Epithelial cell of proximal tubule (primary cell): ENCODE measurements around the gene OR7G3. TPM values are rescaled to one million over a fixed set of nuclear protein-coding genes. Genes with fewer than 3 reads are reported as not detected.

ENCODE experiments used
- DNase-seq: peaks from one replicate; pipeline ENCODE4 v3.0.0-alpha.2; 2011; ENCODE audit warnings: low read depth
- H3K4me3 ChIP-seq: 2 replicates; pipeline ENCODE4 v1.5.1; 2011; ENCODE audit warnings: low read depth, mild to moderate bottlenecking, low read length
- total RNA-seq: library from RNA; depleted of rRNA; stranded (reverse); fragments of >200 nt; gene quantifications from 2 replicates; pipeline ENCODE4 v1.2.3, GENCODE V29; 2015
- TF ChIP-seq, protein P1 (sequence below): conservative IDR thresholded peaks from 2 replicates; pipeline ENCODE4 v1.5.1; 2012; ENCODE audit warnings: low read depth, mild to moderate bottlenecking, low read length

OR7G3 gene
- total RNA-seq, 1 donor from 2014 or later: not detected

DNA sequence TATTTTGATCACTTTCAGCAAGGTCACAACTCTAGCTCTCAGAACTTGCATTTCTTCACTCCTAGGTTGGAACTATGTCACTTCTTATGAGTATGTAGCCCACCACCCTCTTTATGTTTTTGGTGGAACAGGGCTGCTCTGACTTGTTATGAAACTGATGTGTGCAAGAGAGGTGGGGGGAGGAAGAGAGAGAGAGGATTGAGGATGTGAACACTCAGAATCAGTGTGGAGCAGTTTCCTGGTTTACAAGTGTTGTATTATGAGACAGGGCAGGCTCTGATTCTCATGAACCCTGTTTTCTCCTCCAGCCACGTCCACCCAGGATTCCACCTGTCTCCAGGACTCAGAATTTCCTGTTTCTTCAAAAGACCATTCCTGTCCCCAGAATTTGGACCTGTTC lies 29.6 kb upstream of the OR7G3 start:
- TF ChIP-seq, protein P1, sequence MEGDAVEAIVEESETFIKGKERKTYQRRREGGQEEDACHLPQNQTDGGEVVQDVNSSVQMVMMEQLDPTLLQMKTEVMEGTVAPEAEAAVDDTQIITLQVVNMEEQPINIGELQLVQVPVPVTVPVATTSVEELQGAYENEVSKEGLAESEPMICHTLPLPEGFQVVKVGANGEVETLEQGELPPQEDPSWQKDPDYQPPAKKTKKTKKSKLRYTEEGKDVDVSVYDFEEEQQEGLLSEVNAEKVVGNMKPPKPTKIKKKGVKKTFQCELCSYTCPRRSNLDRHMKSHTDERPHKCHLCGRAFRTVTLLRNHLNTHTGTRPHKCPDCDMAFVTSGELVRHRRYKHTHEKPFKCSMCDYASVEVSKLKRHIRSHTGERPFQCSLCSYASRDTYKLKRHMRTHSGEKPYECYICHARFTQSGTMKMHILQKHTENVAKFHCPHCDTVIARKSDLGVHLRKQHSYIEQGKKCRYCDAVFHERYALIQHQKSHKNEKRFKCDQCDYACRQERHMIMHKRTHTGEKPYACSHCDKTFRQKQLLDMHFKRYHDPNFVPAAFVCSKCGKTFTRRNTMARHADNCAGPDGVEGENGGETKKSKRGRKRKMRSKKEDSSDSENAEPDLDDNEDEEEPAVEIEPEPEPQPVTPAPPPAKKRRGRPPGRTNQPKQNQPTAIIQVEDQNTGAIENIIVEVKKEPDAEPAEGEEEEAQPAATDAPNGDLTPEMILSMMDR: no peak
- no peak for DNase-seq

DNA sequence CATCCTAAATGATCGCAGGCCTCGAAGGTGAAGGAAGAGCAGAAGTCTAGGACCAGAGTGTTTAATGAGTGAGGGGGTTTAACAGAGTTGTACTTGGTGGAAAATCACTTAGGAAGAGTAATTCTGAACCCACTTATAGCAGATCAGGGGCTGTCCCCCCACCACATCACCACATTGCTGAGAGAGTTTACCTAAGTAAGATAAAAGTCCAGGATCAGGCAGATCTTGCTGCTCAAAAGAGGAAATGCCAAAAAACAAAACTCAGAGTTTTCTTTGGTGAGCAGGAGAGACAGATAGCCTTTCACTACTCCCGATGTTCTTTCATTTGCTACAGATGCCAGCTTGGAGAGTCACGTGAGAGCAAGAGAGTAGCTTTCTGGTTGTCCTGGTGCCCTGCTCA lies 28.8 kb upstream of the OR7G3 start:
- H3K4me3 ChIP-seq: no peak overlapping the region
- TF ChIP-seq, protein P1: no peak
- DNase-seq: no peak

More for the DNA sequence above, 29.6 kb upstream of the OR7G3 start:
- no peak overlapping the region for H3K4me3 ChIP-seq

DNA sequence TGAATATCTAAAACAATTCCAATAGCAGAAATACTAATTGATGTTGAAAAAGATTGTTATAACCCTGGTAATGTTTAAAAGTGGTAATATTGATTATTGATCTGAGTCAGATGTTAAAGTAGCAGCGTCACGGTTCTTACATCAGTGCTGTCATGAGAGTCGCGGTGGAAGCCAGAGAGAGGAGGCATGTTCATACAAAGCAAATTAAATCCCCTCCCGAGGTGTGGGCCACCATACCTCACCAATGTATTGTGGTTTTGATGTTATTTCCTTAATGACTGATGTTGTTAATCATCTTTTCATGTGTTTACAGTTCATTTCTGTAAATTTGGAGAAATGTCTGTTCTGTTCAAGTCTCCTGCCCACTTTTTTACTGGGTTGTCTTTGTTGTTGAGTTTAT lies 24.6 kb upstream of the OR7G3 start:
- DNase-seq: no peak
- no peak overlapping the region for H3K4me3 ChIP-seq
- TF ChIP-seq, protein P1: no peak

DNA sequence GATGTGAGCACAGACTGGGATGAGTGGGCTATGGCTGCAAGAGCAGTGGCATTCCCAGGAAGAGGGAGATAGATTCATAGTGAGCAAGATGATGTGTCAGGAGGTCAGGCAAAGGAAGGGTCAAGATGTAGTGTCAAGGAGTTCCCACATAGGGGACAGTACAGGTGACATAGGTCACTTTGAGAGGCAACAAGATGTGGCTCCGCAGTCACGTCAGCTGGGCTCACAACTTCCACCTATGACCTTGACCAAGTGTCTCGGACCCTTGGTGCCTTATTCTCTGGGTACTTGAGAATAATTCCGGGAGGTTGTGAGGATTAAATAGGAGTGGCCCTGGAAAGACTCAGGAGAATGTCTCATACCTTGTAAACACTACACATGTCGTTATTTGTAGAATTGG lies 23.9 kb upstream of the OR7G3 start:
- TF ChIP-seq, protein P1: no peak
- DNase-seq: no peak
- H3K4me3 ChIP-seq: no peak overlapping the region

DNA sequence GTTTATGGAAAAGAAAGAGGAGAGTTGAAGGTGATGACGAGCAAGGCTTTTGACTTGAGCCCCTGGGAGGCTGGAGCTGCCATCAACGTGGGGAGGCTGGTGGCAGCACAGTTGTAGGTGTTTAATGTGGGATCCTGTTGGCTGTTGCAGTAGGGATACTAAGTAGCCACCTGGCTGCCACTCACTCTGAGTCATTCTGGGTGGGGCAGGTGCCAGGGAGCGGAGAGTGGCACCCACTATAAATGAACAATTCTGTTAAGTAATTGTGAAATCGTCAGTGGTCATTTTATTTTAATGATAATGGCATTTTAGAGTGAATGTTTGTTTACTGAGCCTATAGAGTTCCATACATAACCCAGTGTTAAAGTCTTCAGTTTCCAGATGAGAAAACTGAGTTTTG lies 23.2 kb upstream of the OR7G3 start:
- no peak for DNase-seq
- H3K4me3 ChIP-seq: no peak overlapping the region
- TF ChIP-seq, protein P1: no peak

DNA sequence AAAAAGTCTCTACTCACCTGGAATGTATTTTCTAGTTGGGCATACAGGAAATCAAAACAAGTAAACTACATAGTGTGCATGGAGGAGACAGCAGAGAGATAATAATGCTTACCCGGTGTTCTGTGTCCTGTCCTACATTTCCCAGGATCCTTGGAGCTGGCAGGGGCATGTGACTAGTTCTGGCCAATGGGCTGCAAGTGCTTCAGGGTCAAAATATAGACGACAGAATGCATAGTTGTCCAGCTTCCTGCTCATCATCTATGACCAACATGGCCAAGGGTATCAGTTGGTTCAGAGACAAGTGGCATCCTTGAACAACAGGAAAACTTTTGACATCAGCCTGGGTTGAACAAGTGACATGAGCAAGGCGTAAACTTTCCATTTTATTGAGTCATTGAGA lies 21.9 kb upstream of the OR7G3 start:
- H3K4me3 ChIP-seq: no peak overlapping the region
- TF ChIP-seq, protein P1: no peak
- no peak for DNase-seq

DNA sequence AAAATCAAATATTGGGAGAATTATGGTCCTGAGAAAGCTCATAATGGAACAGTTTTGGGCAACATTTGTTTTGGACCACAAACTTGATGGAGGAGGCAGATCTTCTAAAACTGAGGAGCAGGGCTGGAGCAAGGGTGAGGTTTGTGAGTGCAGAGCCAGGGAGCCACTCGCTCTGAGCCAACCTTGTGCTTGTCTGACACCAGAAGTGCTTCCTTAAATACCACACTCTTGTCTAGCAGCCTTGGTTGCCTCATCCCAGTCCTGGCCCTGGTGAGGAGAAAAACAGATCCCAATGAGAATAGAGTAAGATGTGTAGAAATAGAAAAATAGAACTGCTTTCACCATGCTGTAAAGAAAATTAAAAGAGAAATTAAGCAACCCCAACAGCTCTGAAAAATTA lies 20.1 kb upstream of the OR7G3 start:
- H3K4me3 ChIP-seq: no peak overlapping the region
- TF ChIP-seq, protein P1: no peak

More for the DNA sequence above, 20.1 kb upstream of the OR7G3 start:
- DNase-seq: no peak
